Testis (tissue), 3 donors: ENCODE measurements around the gene EMC8. TPM values are rescaled to one million over a fixed set of nuclear protein-coding genes. Genes with fewer than 3 reads are reported as not detected.
"Not testable (repeated sequence)": the region's sequence is repeated elsewhere in the genome, so short reads cannot be mapped to it uniquely, and the experiment has no call there.

Source experiments
- DNase-seq: peaks from one replicate; pipeline ENCODE4 v3.0.0-alpha.2; 2019
- H3K27ac ChIP-seq, 2 donors: fragments of 200-600 bp; sonication (generic); one replicate each; pipeline ENCODE4 v1.5.1; 2019
- H3K27me3 ChIP-seq: fragments of 200-600 bp; sonication (generic); one replicate; pipeline ENCODE4 v1.5.1; 2019
- H3K36me3 ChIP-seq: fragments of 200-600 bp; sonication (generic); one replicate; pipeline ENCODE4 v1.5.1; 2017; ENCODE audit warnings: low read depth; ENCODE audit errors: missing control alignments
- H3K4me1 ChIP-seq: fragments of 200-600 bp; sonication (generic); one replicate; pipeline ENCODE4 v1.5.1; 2019
- H3K4me3 ChIP-seq, 2 donors: fragments of 200-600 bp; sonication (generic); one replicate each; pipeline ENCODE4 v1.5.1; 2017 to 2019
- H3K9me3 ChIP-seq: fragments of 200-600 bp; sonication (generic); one replicate; pipeline ENCODE4 v1.5.1; 2017
- CTCF ChIP-seq, 3 experiments: fragments of 450-650 bp in 2 of 3; fragments of 200-600 bp in 1 of 3; sonication (generic) in 1 of 3; IDR thresholded peaks; one replicate each; pipeline ENCODE4 v1.5.1; 2016 to 2019; ENCODE audit warnings: antibody characterized with exemption in 3 of 3, mild to moderate bottlenecking in 2 of 3, moderate library complexity in 1 of 3
- POLR2A ChIP-seq: fragments of 450-650 bp; IDR thresholded peaks from one replicate; pipeline ENCODE4 v1.6.1; 2017; ENCODE audit warnings: antibody characterized with exemption, mild to moderate bottlenecking, moderate library complexity
- WGBS, 2 donors: methylation state at CpG; one replicate each; pipeline ENCODE4 v1.1.5; 2018; 5-methylcytosine and 5-hydroxymethylcytosine counted together
- intact Hi-C: fragments of 100-400 bp; cut with DNase I; formaldehyde crosslinking; loops from one replicate; pipeline ENCODE4 v1.15.1; 2023; ENCODE audit warnings: low total_unique reads
- polyA plus RNA-seq: library from polyadenylated mRNA; stranded (reverse); fragments of 350-450 nt; fragmentation: Illumina TruSeq; extraction: RNeasy Lipid Tissue Mini Kit (QIAGEN cat#74804); gene quantifications from one replicate; pipeline ENCODE4 v1.2.3, GENCODE V29; 2014; ENCODE audit warnings: low read depth, low replicate concordance; ENCODE audit not compliant: insufficient read depth
- total RNA-seq, 2 donors: library from RNA; depleted of rRNA; stranded (reverse); fragments of >200 nt; gene quantifications; one replicate each; pipeline ENCODE4 v1.2.3, GENCODE V29; 2016

Gene EMC8
- total and polyA plus RNA-seq, 3 donors from 2014 or later, result 38.7 to 57.3 (median 44.2) TPM

GRCh38 chr16:85821390-85822135 is 22.2 kb upstream of the EMC8 start:
- TF ChIP-seq POLR2A, result no peak
- peak; percentile 95 to 98 (median 96) for TF ChIP-seq CTCF (IDR thresholded peaks at IDR 0.05)
- DNase-seq, result peak; percentile 88
- WGBS, 2 donors, result 12 to 15% methylated on average over 19 to 27 of the region's 27 CpGs
- Histone ChIP-seq H3K27me3 (no peaks in the 10 kb centered on the region), H3K4me1 (no peaks in the 10 kb centered on the region), H3K9me3 (no peaks in the 10 kb centered on the region), H3K36me3 (no peaks in the 10 kb centered on the region), H3K4me3 (no peak overlapping the region), H3K27ac (no peak overlapping the region)
- intact Hi-C loops, result loop anchor here (10.0 kb wide), 2 partner anchors 163 to 193 kb away; no protein-coding TSS in a partner anchor

- intact Hi-C loops, result loop anchor here (10.0 kb wide), 2 partner anchors 164 to 194 kb away; no protein-coding TSS in a partner anchor
- H3K9me3 ChIP-seq, result no peaks in the 10 kb centered on the region
- TF ChIP-seq CTCF (IDR thresholded peaks at IDR 0.05), result no peak
- no peak overlapping the region for H3K4me3 ChIP-seq
- no peaks in the 10 kb centered on the region for H3K36me3 ChIP-seq
- no peaks in the 10 kb centered on the region for H3K27me3 ChIP-seq
- H3K4me1 ChIP-seq, result no peaks in the 10 kb centered on the region
- no peak for DNase-seq
- H3K27ac ChIP-seq, result no peak overlapping the region
- WGBS, 2 donors, result 61 to 66% methylated on average over 22 of the region's 22 CpGs
Observed at GRCh38 chr16:85820604-85821372, 21.4 kb upstream of the EMC8 start.

GRCh38 chr16:85819771-85820170 is 20.4 kb upstream of the EMC8 start:
- Histone ChIP-seq H3K9me3 (no peaks in the 10 kb centered on the region), H3K27ac (no peak overlapping the region), H3K36me3 (no peaks in the 10 kb centered on the region), H3K4me1 (no peaks in the 10 kb centered on the region), H3K4me3 (no peak overlapping the region), H3K27me3 (no peaks in the 10 kb centered on the region)
- no peak for DNase-seq
- TF ChIP-seq CTCF (IDR thresholded peaks at IDR 0.05), result no peak
- no peak for TF ChIP-seq POLR2A
- 63 to 69% methylated on average over 6 of the region's 6 CpGs for WGBS, 2 donors
- intact Hi-C loops, result loop anchor here (10.0 kb wide), 2 partner anchors 165 to 195 kb away; no protein-coding TSS in a partner anchor

GRCh38 chr16:85819245-85819644 is 19.9 kb upstream of the EMC8 start:
- H3K4me1 ChIP-seq, result no peaks in the 10 kb centered on the region
- peak; percentile 92 for DNase-seq
- TF ChIP-seq CTCF (IDR thresholded peaks at IDR 0.05) (peak; percentile 38 to 65 (median 54)), POLR2A (no peak)
- 13 to 28% methylated on average over 10 of the region's 10 CpGs for WGBS, 2 donors
- H3K27me3 ChIP-seq, result no peaks in the 10 kb centered on the region
- H3K9me3 ChIP-seq, result no peaks in the 10 kb centered on the region
- no peaks in the 10 kb centered on the region for H3K36me3 ChIP-seq
- H3K4me3 ChIP-seq, result no peak overlapping the region
- intact Hi-C loops, result no loop called here
- H3K27ac ChIP-seq, result no peak overlapping the region

- H3K9me3 ChIP-seq, H3K27ac ChIP-seq, H3K4me1 ChIP-seq, intact Hi-C loops, H3K27me3 ChIP-seq, DNase-seq, H3K36me3 ChIP-seq, H3K4me3 ChIP-seq: not testable (repeated sequence)
- 79 to 87% methylated on average over 6 of the region's 6 CpGs for WGBS, 2 donors
Observed at GRCh38 chr16:85817195-85817594, 17.9 kb upstream of the EMC8 start.
